ENCODE measurements around the gene KIN. TPM values are rescaled to one million over a fixed set of nuclear protein-coding genes. Genes with fewer than 3 reads are reported as not detected.
A peak's percentile ranks its signal among the peaks of the same experiment; 100 is the strongest.

KIN gene
- total RNA-seq, 2 experiments from 2014 or later, result 6.5 to 8.6 TPM

GRCh38 chr10:7826971-7827370 lies 39.2 kb upstream of the KIN start:
- POLR2A ChIA-PET, result no interaction called here
- Mint-ChIP-seq H3K36me3 (ENCODE audit: low read depth) (peaks cover 70% of the 10 kb centered on the region), H3K27me3 (no peaks in the 10 kb centered on the region), H3K9me3 (no peaks in the 10 kb centered on the region), H3K4me3 (no peak overlapping the region), H3K4me1 (ENCODE audit: low read depth) (peaks cover 54% of the 10 kb centered on the region), H3K27ac (no peak overlapping the region)
- H3K36me3 ChIP-seq (ENCODE audit: insufficient read depth, low read length), result peaks cover 36% of the 10 kb centered on the region
- H3K4me3 ChIP-seq (ENCODE audit: low read length), result no peak overlapping the region
- no peaks in the 10 kb centered on the region for H3K27me3 ChIP-seq (ENCODE audit: control insufficient read depth in 1 of 2, insufficient read depth in 2 of 2, low read length in 2 of 2)
- intact Hi-C loops (cut with DNase I, micrococcal nuclease), result no loop called here
- no peak overlapping the region for H3K27ac ChIP-seq (ENCODE audit: low read depth in 1 of 2, low read length in 2 of 2)
- H3K9me3 ChIP-seq (ENCODE audit: control insufficient read depth in 1 of 2, insufficient read depth in 1 of 2, low read length in 2 of 2), result no peaks in the 10 kb centered on the region
- CTCF ChIA-PET, result no interaction called here
- no peaks in the 10 kb centered on the region for H3K4me1 ChIP-seq (ENCODE audit: insufficient read depth, low read length)
- no peak for TF ChIP-seq CTCF (IDR thresholded peaks at IDR 0.05)
- DNase-seq, result no peak
- ATAC-seq (ENCODE audit: poor library complexity), result no peak

GRCh38 chr10:7824251-7824650 lies 36.5 kb upstream of the KIN start:
- H3K9me3 ChIP-seq (ENCODE audit: control insufficient read depth in 1 of 2, insufficient read depth in 1 of 2, low read length in 2 of 2), result no peaks in the 10 kb centered on the region
- TF ChIP-seq CTCF (IDR thresholded peaks at IDR 0.05), result no peak
- H3K27ac ChIP-seq (ENCODE audit: low read depth in 1 of 2, low read length in 2 of 2), result no peak overlapping the region
- intact Hi-C loops (cut with DNase I, micrococcal nuclease), result no loop called here
- no peaks in the 10 kb centered on the region for H3K9me3 Mint-ChIP-seq
- CTCF ChIA-PET, result no interaction called here
- H3K36me3 ChIP-seq (ENCODE audit: insufficient read depth, low read length), result peaks cover 34% of the 10 kb centered on the region
- peaks cover 77% of the 10 kb centered on the region for H3K36me3 Mint-ChIP-seq (ENCODE audit: low read depth)
- no peak overlapping the region for H3K27ac Mint-ChIP-seq
- peaks cover 59% of the 10 kb centered on the region for H3K4me1 Mint-ChIP-seq (ENCODE audit: low read depth)
- POLR2A ChIA-PET, result no interaction called here
- no peaks in the 10 kb centered on the region for H3K27me3 ChIP-seq (ENCODE audit: control insufficient read depth in 1 of 2, insufficient read depth in 2 of 2, low read length in 2 of 2)
- H3K4me3 ChIP-seq (ENCODE audit: low read length), result no peak overlapping the region
- no peak overlapping the region for H3K4me3 Mint-ChIP-seq
- no peaks in the 10 kb centered on the region for H3K27me3 Mint-ChIP-seq
- ATAC-seq (ENCODE audit: poor library complexity), result no peak
- H3K4me1 ChIP-seq (ENCODE audit: insufficient read depth, low read length), result peaks cover 13% of the 10 kb centered on the region
- DNase-seq, result no peak

- H3K27ac Mint-ChIP-seq, result peak overlapping the region; percentile 80
- H3K4me3 Mint-ChIP-seq, result peak overlapping the region; percentile 97
- TF ChIP-seq CTCF (IDR thresholded peaks at IDR 0.05), result no peak
- ATAC-seq (ENCODE audit: poor library complexity), result no peak
- Histone ChIP-seq H3K4me3 (ENCODE audit: low read length) (peak overlapping the region; percentile 99), H3K36me3 (ENCODE audit: insufficient read depth, low read length) (peaks cover 5% of the 10 kb centered on the region), H3K27ac (ENCODE audit: low read depth in 1 of 2, low read length in 2 of 2) (peak overlapping the region in 1 of 2 donors; percentile 20), H3K27me3 (ENCODE audit: control insufficient read depth in 1 of 2, insufficient read depth in 2 of 2, low read length in 2 of 2) (peaks cover 0 to 8% of the 10 kb centered on the region in 2 experiments), H3K4me1 (ENCODE audit: insufficient read depth, low read length) (peaks cover 25% of the 10 kb centered on the region), H3K9me3 (ENCODE audit: control insufficient read depth in 1 of 2, insufficient read depth in 1 of 2, low read length in 2 of 2) (no peaks in the 10 kb centered on the region)
- H3K9me3 Mint-ChIP-seq, result no peaks in the 10 kb centered on the region
- CTCF ChIA-PET, result interaction anchor here (1.4 kb wide), 1 partner anchor 53 kb away, joined by 5 read pairs; no protein-coding TSS in a partner anchor
- H3K4me1 Mint-ChIP-seq (ENCODE audit: low read depth), result peaks cover 48% of the 10 kb centered on the region
- H3K27me3 Mint-ChIP-seq, result peaks cover 5% of the 10 kb centered on the region
- POLR2A ChIA-PET, result interaction anchor here (1.0 to 4.1 kb wide), 3 partner anchors 12 to 408 kb away, joined by 3 to 135 read pairs (median 3); partner anchors contain the start of genes ATP5F1C, KIN and SFMBT2
- intact Hi-C loops (cut with DNase I, micrococcal nuclease), result loop anchor here in 1 of 2 experiments (5.0 kb wide), 1 partner anchor 238 kb away; no protein-coding TSS in a partner anchor
- DNase-seq, result peak in 11 of 14 experiments; percentile 3 to 52 (median 7)
- H3K36me3 Mint-ChIP-seq (ENCODE audit: low read depth), result peaks cover 43% of the 10 kb centered on the region
Measured at GRCh38 chr10:7819121-7819460, 31.3 kb upstream of the KIN start.

Data from CD4-positive, alpha-beta T cell (primary cell).